Mesenchymal stem cell (in vitro differentiated cells and primary cell): ENCODE data around the gene PTGDR2.

Source experiments
- DNase-seq: peaks from one replicate; pipeline ENCODE4 v3.0.0-alpha.2; 2013
- H2AFZ ChIP-seq: one replicate; pipeline ENCODE4 v1.6.1; 2013; ENCODE audit warnings: low read depth, mild to moderate bottlenecking, control low read depth, inconsistent platforms, low read length, moderate library complexity
- H2AK5ac ChIP-seq: 2 replicates; pipeline ENCODE4 v1.6.1; 2013; ENCODE audit warnings: low read length, moderate library complexity, mild to moderate bottlenecking, inconsistent platforms; ENCODE audit not compliant: severe bottlenecking
- H2BK120ac ChIP-seq: one replicate; pipeline ENCODE4 v1.6.1; 2013; ENCODE audit warnings: low read depth, mild to moderate bottlenecking, inconsistent platforms, low read length, moderate library complexity
- H2BK12ac ChIP-seq, 2 experiments: one replicate each; pipeline ENCODE4 v1.6.1; 2013; ENCODE audit warnings: inconsistent platforms in 2 of 2, low read length in 2 of 2, mild to moderate bottlenecking in 2 of 2, moderate library complexity in 2 of 2, control low read depth in 1 of 2
- H2BK15ac ChIP-seq: one replicate; pipeline ENCODE4 v1.6.1; 2013; ENCODE audit warnings: mild to moderate bottlenecking, low read depth, inconsistent platforms; ENCODE audit not compliant: poor library complexity, severe bottlenecking
- H2BK5ac ChIP-seq: 2 replicates; pipeline ENCODE4 v1.6.1; 2013; ENCODE audit warnings: low read depth, mild to moderate bottlenecking, low read length, control low read depth, inconsistent platforms; ENCODE audit not compliant: poor library complexity, severe bottlenecking
- H3K14ac ChIP-seq, 2 experiments: one replicate each; pipeline ENCODE4 v1.6.1; 2013; ENCODE audit warnings: inconsistent platforms in 2 of 2, low read length in 2 of 2, control low read depth in 1 of 2, mild to moderate bottlenecking in 1 of 2, moderate library complexity in 1 of 2
- H3K18ac ChIP-seq, 2 experiments: one replicate each; pipeline ENCODE4 v1.6.1; 2013; ENCODE audit warnings: inconsistent platforms in 2 of 2, low read length in 2 of 2, control low read depth in 1 of 2, low read depth in 1 of 2, mild to moderate bottlenecking in 1 of 2
- H3K23ac ChIP-seq, 2 experiments: one replicate each; pipeline ENCODE4 v1.6.1; 2013; ENCODE audit warnings: inconsistent platforms in 2 of 2, low read length in 2 of 2, mild to moderate bottlenecking in 2 of 2, moderate library complexity in 2 of 2, control low read depth in 1 of 2
- H3K27ac ChIP-seq: 2 replicates; pipeline ENCODE4 v1.5.1; 2013; ENCODE audit warnings: mild to moderate bottlenecking, moderate library complexity, low read length, control low read depth, inconsistent platforms; ENCODE audit not compliant: poor library complexity, severe bottlenecking
- H3K27me3 ChIP-seq, 2 experiments: 2 replicates each; pipeline versions ENCODE4 v1.6.1 to v1.7.0; 2013; ENCODE audit warnings: low read length in 2 of 2, mild to moderate bottlenecking in 2 of 2, moderate library complexity in 2 of 2, control low read depth in 1 of 2, inconsistent platforms in 1 of 2; ENCODE audit not compliant: control insufficient read depth in 1 of 2, insufficient read depth in 1 of 2
- H3K36me3 ChIP-seq, 2 experiments: 2 replicates each; pipeline versions ENCODE4 v1.6.1 to v1.7.0; 2013; ENCODE audit warnings: low read length in 2 of 2, control low read depth in 1 of 2, inconsistent platforms in 1 of 2, low read depth in 1 of 2, mild to moderate bottlenecking in 1 of 2; ENCODE audit not compliant: insufficient read depth in 2 of 2, control insufficient read depth in 1 of 2
- H3K4ac ChIP-seq, 2 experiments: one replicate each; pipeline ENCODE4 v1.6.1; 2013; ENCODE audit warnings: inconsistent platforms in 2 of 2, low read length in 2 of 2, mild to moderate bottlenecking in 2 of 2, moderate library complexity in 2 of 2, control low read depth in 1 of 2, low read depth in 1 of 2
- H3K4me1 ChIP-seq: 2 replicates; pipeline ENCODE4 v1.6.1; 2013; ENCODE audit warnings: low read depth, low read length, control low read depth; ENCODE audit not compliant: control insufficient read depth, insufficient read depth
- H3K4me2 ChIP-seq: 2 replicates; pipeline ENCODE4 v1.6.1; 2013; ENCODE audit warnings: low read length, mild to moderate bottlenecking, inconsistent platforms; ENCODE audit not compliant: poor library complexity, severe bottlenecking
- H3K4me3 ChIP-seq, 2 experiments: 2 replicates each; pipeline versions ENCODE4 v1.5.1 to v1.7.0; 2013; ENCODE audit warnings: low read length in 2 of 2, mild to moderate bottlenecking in 2 of 2, control low read depth in 1 of 2, low read depth in 1 of 2; ENCODE audit not compliant: insufficient read depth in 1 of 2
- H3K79me1 ChIP-seq: replicated peaks from 2 replicates; pipeline ENCODE4 v1.6.1; 2013; ENCODE audit warnings: mild to moderate bottlenecking, control low read depth, low read length, inconsistent platforms; ENCODE audit not compliant: poor library complexity, severe bottlenecking
- H3K9ac ChIP-seq: 2 replicates; pipeline ENCODE4 v1.7.0; 2013; ENCODE audit warnings: mild to moderate bottlenecking, low read length, moderate library complexity
- H3K9me3 ChIP-seq: 2 replicates; pipeline ENCODE4 v1.7.0; 2013; ENCODE audit warnings: mild to moderate bottlenecking, low read length; ENCODE audit not compliant: control insufficient read depth
- H4K8ac ChIP-seq: one replicate; pipeline ENCODE4 v1.6.1; 2013; ENCODE audit warnings: inconsistent platforms, mild to moderate bottlenecking, low read length, moderate library complexity
- H4K91ac ChIP-seq: one replicate; pipeline ENCODE4 v1.6.1; 2013; ENCODE audit warnings: mild to moderate bottlenecking, low read length, inconsistent platforms
- WGBS: methylation state at CpG from one replicate; pipeline ENCODE4 v1.1.7; 2013; ENCODE audit warnings: mixed read lengths; 5-methylcytosine and 5-hydroxymethylcytosine counted together

The PTGDR2 gene

GRCh38 chr11:60809691-60810090, 46.1 kb downstream of the PTGDR2 start:
- no peak for DNase-seq
- H2AFZ ChIP-seq, result no peak overlapping the region
- no peak overlapping the region for H2BK12ac ChIP-seq
- no peak overlapping the region for H2BK5ac ChIP-seq
- H3K4me3 ChIP-seq, result no peak overlapping the region
- H4K8ac ChIP-seq, result no peak overlapping the region
- no peak overlapping the region for H4K91ac ChIP-seq
- H3K36me3 ChIP-seq, result no peaks in the 10 kb centered on the region
- H3K9me3 ChIP-seq, result peaks cover 6% of the 10 kb centered on the region
- no peaks in the 10 kb centered on the region for H3K4me1 ChIP-seq
- H2BK15ac ChIP-seq, result no peak overlapping the region
- H3K23ac ChIP-seq, result no peak overlapping the region
- no peak overlapping the region for H3K4me2 ChIP-seq
- H2BK120ac ChIP-seq, result no peak overlapping the region
- H3K27me3 ChIP-seq, result peaks cover 14 to 46% of the 10 kb centered on the region in 2 experiments
- no peak overlapping the region for H3K9ac ChIP-seq
- H3K27ac ChIP-seq, result no peak overlapping the region
- no peaks in the 10 kb centered on the region for H3K79me1 ChIP-seq
- no peak overlapping the region for H2AK5ac ChIP-seq
- WGBS, result 93% methylated on average over 11 of the region's 11 CpGs
- no peak overlapping the region for H3K14ac ChIP-seq
- no peak overlapping the region for H3K4ac ChIP-seq
- H3K18ac ChIP-seq, result no peak overlapping the region

- Histone ChIP-seq H3K36me3 (no peaks in the 10 kb centered on the region), H2BK120ac (no peak overlapping the region), H3K27ac (no peak overlapping the region), H3K4me3 (no peak overlapping the region), H3K9me3 (peaks cover 6% of the 10 kb centered on the region), H3K4me1 (no peaks in the 10 kb centered on the region), H2BK5ac (no peak overlapping the region), H2BK15ac (no peak overlapping the region), H2BK12ac (no peak overlapping the region), H4K8ac (no peak overlapping the region), H3K4ac (no peak overlapping the region), H3K9ac (no peak overlapping the region), H3K4me2 (no peak overlapping the region), H2AFZ (no peak overlapping the region), H3K23ac (no peak overlapping the region), H3K27me3 (peaks cover 14 to 46% of the 10 kb centered on the region in 2 experiments), H4K91ac (no peak overlapping the region), H3K14ac (no peak overlapping the region), H2AK5ac (no peak overlapping the region), H3K79me1 (no peaks in the 10 kb centered on the region), H3K18ac (no peak overlapping the region)
- no peak for DNase-seq
- WGBS, result 82% methylated on average over 2 of the region's 3 CpGs
These were observed 46.5 kb downstream of the PTGDR2 start for GRCh38 chr11:60809249-60809648.

GRCh38 chr11:60803273-60803936, 52.3 kb downstream of the PTGDR2 start:
- H2BK12ac ChIP-seq, result no peak overlapping the region
- no peaks in the 10 kb centered on the region for H3K9me3 ChIP-seq
- no peak overlapping the region for H3K4ac ChIP-seq
- no peak overlapping the region for H2AK5ac ChIP-seq
- 81% methylated on average over 6 of the region's 7 CpGs for WGBS
- no peak overlapping the region for H3K27ac ChIP-seq
- no peak overlapping the region for H3K18ac ChIP-seq
- no peak overlapping the region for H3K4me2 ChIP-seq
- no peak overlapping the region for H4K8ac ChIP-seq
- no peaks in the 10 kb centered on the region for H3K79me1 ChIP-seq
- H4K91ac ChIP-seq, result no peak overlapping the region
- no peak overlapping the region for H2BK15ac ChIP-seq
- no peak overlapping the region for H2AFZ ChIP-seq
- no peak for DNase-seq
- no peak overlapping the region for H3K23ac ChIP-seq
- no peak overlapping the region for H3K9ac ChIP-seq
- no peak overlapping the region for H3K14ac ChIP-seq
- H3K4me3 ChIP-seq, result no peak overlapping the region
- H3K4me1 ChIP-seq, result no peaks in the 10 kb centered on the region
- H2BK5ac ChIP-seq, result no peak overlapping the region
- no peak overlapping the region for H2BK120ac ChIP-seq
- peaks cover 21 to 62% of the 10 kb centered on the region in 2 experiments for H3K27me3 ChIP-seq
- H3K36me3 ChIP-seq, result no peaks in the 10 kb centered on the region

GRCh38 chr11:60801194-60801593, 54.6 kb downstream of the PTGDR2 start:
- Histone ChIP-seq H3K14ac (no peak overlapping the region), H3K27ac (no peak overlapping the region), H3K79me1 (no peaks in the 10 kb centered on the region), H3K4me1 (peaks cover 2% of the 10 kb centered on the region), H2AFZ (no peak overlapping the region), H3K18ac (no peak overlapping the region), H2BK15ac (no peak overlapping the region), H3K36me3 (no peaks in the 10 kb centered on the region), H2BK12ac (no peak overlapping the region), H3K9ac (no peak overlapping the region), H4K8ac (no peak overlapping the region), H3K4me2 (no peak overlapping the region), H3K27me3 (peaks cover 31 to 75% of the 10 kb centered on the region in 2 experiments), H3K9me3 (peaks cover 4% of the 10 kb centered on the region), H2AK5ac (no peak overlapping the region), H3K4me3 (no peak overlapping the region), H3K23ac (no peak overlapping the region), H4K91ac (no peak overlapping the region), H2BK120ac (no peak overlapping the region), H3K4ac (no peak overlapping the region), H2BK5ac (no peak overlapping the region)
- DNase-seq, result no peak
- WGBS, result 93% methylated on average over 8 of the region's 10 CpGs
